Common myeloid progenitor, CD34-positive (primary cell): ENCODE results near the gene ANKRD18A.
"Not testable (repeated sequence)": the region's sequence is repeated elsewhere in the genome, so short reads cannot be mapped to it uniquely, and the experiment has no call there.

Experiments
- CTCF ChIA-PET: fragments of 350-600 bp; sonication (Branson Sonifier 250); formaldehyde crosslinking; loops from one replicate; lab custom pipeline; 2021; ENCODE audit warnings: antibody characterized with exemption; lab: Charles Lee
- POLR2A ChIA-PET: fragments of 350-600 bp; sonication (Branson Sonifier 250); formaldehyde crosslinking; loops from one replicate; lab custom pipeline; 2021; ENCODE audit warnings: antibody characterized with exemption; lab: Charles Lee
- DNase-seq, 3 donors: peaks; one replicate each; pipeline versions ENCODE4 v3.0.0 to v3.0.0-alpha.2; 2013
- H3K27ac ChIP-seq, 2 experiments: 1 replicate in 1 of 2; 2 replicates in 1 of 2; pipeline ENCODE4 v1.7.0; 2013; ENCODE audit warnings: inconsistent platforms in 2 of 2, low read length in 2 of 2, mild to moderate bottlenecking in 2 of 2, low read depth in 1 of 2, moderate library complexity in 1 of 2; ENCODE audit not compliant: severe bottlenecking in 2 of 2, insufficient read depth in 1 of 2, poor library complexity in 1 of 2
- H3K27me3 ChIP-seq, 5 experiments: replicated peaks in 2 of 5; 1 replicate in 3 of 5; 2 replicates in 2 of 5; pipeline versions ENCODE4 v1.6.1 to v1.7.0; 2013; ENCODE audit warnings: low read length in 4 of 5, mild to moderate bottlenecking in 2 of 5, moderate library complexity in 2 of 5, inconsistent platforms in 1 of 5; ENCODE audit not compliant: insufficient read depth in 5 of 5, control insufficient read depth in 4 of 5
- H3K36me3 ChIP-seq, 4 experiments: 1 replicate in 2 of 4; 2 replicates in 2 of 4; pipeline versions ENCODE4 v1.6.1 to v1.7.0; 2013; ENCODE audit warnings: low read length in 3 of 4, control low read depth in 1 of 4, mild to moderate bottlenecking in 1 of 4; ENCODE audit not compliant: control insufficient read depth in 4 of 4, insufficient read depth in 4 of 4
- H3K4me1 ChIP-seq, 4 experiments: 1 replicate in 3 of 4; 2 replicates in 1 of 4; pipeline versions ENCODE4 v1.6.1 to v1.7.1; 2013; ENCODE audit warnings: low read length in 3 of 4, mild to moderate bottlenecking in 3 of 4, control low read depth in 1 of 4, inconsistent platforms in 1 of 4, moderate library complexity in 1 of 4; ENCODE audit not compliant: control insufficient read depth in 4 of 4, insufficient read depth in 4 of 4; ENCODE audit errors: control extremely low read depth in 1 of 4
- H3K4me3 ChIP-seq, 7 experiments: 1 replicate in 4 of 7; 2 replicates in 3 of 7; pipeline versions ENCODE4 v1.5.1 to v1.7.0; 2013; ENCODE audit warnings: mild to moderate bottlenecking in 7 of 7, low read length in 6 of 7, moderate library complexity in 6 of 7, inconsistent platforms in 2 of 7, low read depth in 2 of 7, control low read depth in 1 of 7; ENCODE audit not compliant: insufficient read depth in 4 of 7, control insufficient read depth in 1 of 7; ENCODE audit errors: extremely low read depth in 1 of 7
- H3K9me3 ChIP-seq, 5 experiments: 1 replicate in 4 of 5; 2 replicates in 1 of 5; pipeline versions ENCODE4 v1.6.1 to v1.7.1; 2013; ENCODE audit warnings: low read length in 4 of 5, mild to moderate bottlenecking in 2 of 5, inconsistent platforms in 1 of 5, low read depth in 1 of 5, moderate library complexity in 1 of 5; ENCODE audit not compliant: control insufficient read depth in 4 of 5, insufficient read depth in 2 of 5; ENCODE audit errors: control extremely low read depth in 1 of 5
- WGBS: methylation state at CpG from one replicate; pipeline ENCODE4 v1.1.5; 2013; ENCODE audit not compliant: insufficient coverage; 5-methylcytosine and 5-hydroxymethylcytosine counted together

The ANKRD18A gene

DNA sequence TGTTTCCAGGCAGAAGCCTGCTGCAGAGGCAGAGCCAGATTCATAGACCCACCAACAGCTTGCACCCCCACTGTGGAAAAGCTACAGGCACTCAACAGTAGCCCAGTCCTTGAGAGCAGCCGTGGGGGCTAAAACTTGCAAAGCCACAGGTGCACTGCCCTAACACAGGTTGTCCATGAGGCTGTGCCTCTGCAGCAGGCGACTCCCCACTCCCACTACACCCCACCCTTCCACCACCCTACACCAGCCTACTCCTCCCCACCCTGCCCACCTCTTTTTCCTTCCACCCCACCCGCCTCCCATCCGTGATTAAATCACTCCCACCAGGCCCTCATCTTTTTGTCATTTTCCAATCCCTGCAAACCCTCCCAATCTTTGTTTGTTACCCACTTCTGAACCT, 55.2 kb downstream of the ANKRD18A start:
- H3K27ac ChIP-seq, H3K9me3 ChIP-seq, DNase-seq, H3K4me3 ChIP-seq, H3K4me1 ChIP-seq, CTCF ChIA-PET, POLR2A ChIA-PET, H3K27me3 ChIP-seq, H3K36me3 ChIP-seq: not testable (repeated sequence)
- WGBS, result no CpG with 5 or more reads among the region's 4 CpGs

GRCh38 chr9:38563911-38564310, 56.5 kb downstream of the ANKRD18A start:
- DNase-seq, H3K4me1 ChIP-seq, H3K9me3 ChIP-seq, POLR2A ChIA-PET, H3K27ac ChIP-seq, CTCF ChIA-PET, H3K4me3 ChIP-seq, H3K27me3 ChIP-seq, H3K36me3 ChIP-seq: not testable (repeated sequence)
- WGBS, result no CpG with 5 or more reads among the region's 1 CpG

- WGBS, result 100% methylated on average over 2 of the region's 2 CpGs
- H3K36me3 ChIP-seq, H3K27ac ChIP-seq, H3K9me3 ChIP-seq, POLR2A ChIA-PET, CTCF ChIA-PET, H3K27me3 ChIP-seq, H3K4me1 ChIP-seq, H3K4me3 ChIP-seq: not testable (repeated sequence)
- DNase-seq, result peak in 2 of 3 donors; percentile 25 to 44
Observed at GRCh38 chr9:38561134-38561533, 59.3 kb downstream of the ANKRD18A start.

DNA sequence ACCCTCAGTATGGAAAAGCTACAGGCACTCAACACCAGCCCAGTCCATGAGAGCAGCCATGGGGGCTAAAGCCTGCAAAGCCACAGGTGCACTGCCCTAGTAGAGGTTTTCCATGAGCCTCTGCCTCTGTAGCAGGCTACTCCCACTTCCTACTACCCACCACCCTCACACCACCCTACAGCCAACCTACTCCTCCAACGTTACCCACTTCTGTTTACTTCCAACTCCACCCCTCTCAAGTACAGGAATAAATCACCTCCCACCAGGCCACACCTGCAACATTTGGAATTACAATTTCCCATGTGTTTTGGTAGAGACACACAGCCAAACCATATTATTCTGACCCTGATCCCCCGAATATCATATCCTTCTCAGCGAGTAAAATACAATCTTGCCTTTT, 61.2 kb downstream of the ANKRD18A start:
- H3K4me1 ChIP-seq, CTCF ChIA-PET, H3K27me3 ChIP-seq, DNase-seq, H3K36me3 ChIP-seq, POLR2A ChIA-PET, H3K4me3 ChIP-seq, H3K27ac ChIP-seq, H3K9me3 ChIP-seq: not testable (repeated sequence)
- WGBS, result 67% methylated on average over 1 of the region's 3 CpGs

- CTCF ChIA-PET, result not testable (repeated sequence)
Observed at GRCh38 chr9:38557746-38558145, 62.6 kb downstream of the ANKRD18A start.

GRCh38 chr9:38554966-38555365, 65.4 kb downstream of the ANKRD18A start:
- DNase-seq, H3K27me3 ChIP-seq, H3K9me3 ChIP-seq, CTCF ChIA-PET, POLR2A ChIA-PET, H3K4me3 ChIP-seq, H3K27ac ChIP-seq, H3K4me1 ChIP-seq, H3K36me3 ChIP-seq: not testable (repeated sequence)
- no CpG with 5 or more reads among the region's 2 CpGs for WGBS

More at GRCh38 chr9:38557746-38558145, 62.6 kb downstream of the ANKRD18A start:
- WGBS, result 100% methylated on average over 1 of the region's 1 CpG
- DNase-seq, H3K27ac ChIP-seq, H3K4me1 ChIP-seq, H3K36me3 ChIP-seq, H3K4me3 ChIP-seq, H3K9me3 ChIP-seq, POLR2A ChIA-PET, H3K27me3 ChIP-seq: not testable (repeated sequence)

GRCh38 chr9:38553019-38553418, 67.4 kb downstream of the ANKRD18A start:
- H3K27ac ChIP-seq, POLR2A ChIA-PET, H3K4me3 ChIP-seq, CTCF ChIA-PET, H3K27me3 ChIP-seq, H3K9me3 ChIP-seq, DNase-seq, H3K36me3 ChIP-seq, H3K4me1 ChIP-seq: not testable (repeated sequence)
- whole genome bisulfite sequencing, result 100% methylated on average over 1 of the region's 4 CpGs
